NCI-H1092 treated with DMSO at 0.1 percent for 48 hours (cell line): ENCODE data around the gene GRID2.

ENCODE experiments used
- DNase-seq: peaks from one replicate; lab custom pipeline; 2025; lab: John Stamatoyannopoulos, UW

GRID2 gene

DNA sequence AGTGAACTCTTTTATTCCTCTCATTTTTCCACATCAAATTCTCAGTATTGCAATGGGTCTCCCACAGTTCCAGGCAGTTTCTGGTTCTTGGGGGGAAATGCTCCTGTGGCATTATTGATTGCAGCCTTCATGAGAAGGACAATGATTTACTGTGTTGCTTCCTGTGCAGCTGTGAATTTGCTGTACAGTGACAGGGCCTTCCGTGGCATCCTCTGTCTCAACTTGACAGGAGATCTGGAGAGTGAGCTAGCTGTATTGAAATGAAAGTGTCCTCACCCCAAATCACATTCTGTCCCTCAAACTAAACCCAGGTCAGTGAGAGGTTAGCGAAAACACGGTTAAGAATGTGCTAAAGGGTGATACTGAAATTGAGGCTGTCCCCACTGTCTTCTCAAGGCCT is 1447.6 kb downstream of the GRID2 start:
- no peak for DNase-seq

DNA sequence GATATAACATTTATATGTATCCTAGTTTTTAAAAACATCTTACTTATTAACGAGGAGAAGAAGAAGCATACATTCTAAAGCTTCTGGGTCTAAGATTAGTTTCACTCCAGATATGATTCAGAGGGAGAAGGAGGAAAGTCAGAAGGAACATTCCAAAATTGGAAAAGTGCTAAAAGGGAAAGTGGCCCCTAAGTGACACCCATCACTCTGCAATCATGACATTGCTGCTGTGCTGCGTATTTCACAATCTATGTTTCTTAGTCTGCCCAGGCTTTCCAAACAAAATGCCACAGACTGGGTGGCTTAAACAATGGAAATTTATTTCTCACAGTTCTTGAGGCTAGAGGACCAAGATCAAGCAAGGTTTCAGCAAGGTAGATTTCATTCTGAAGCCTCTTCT is 1452.3 kb downstream of the GRID2 start:
- DNase-seq: no peak

DNA sequence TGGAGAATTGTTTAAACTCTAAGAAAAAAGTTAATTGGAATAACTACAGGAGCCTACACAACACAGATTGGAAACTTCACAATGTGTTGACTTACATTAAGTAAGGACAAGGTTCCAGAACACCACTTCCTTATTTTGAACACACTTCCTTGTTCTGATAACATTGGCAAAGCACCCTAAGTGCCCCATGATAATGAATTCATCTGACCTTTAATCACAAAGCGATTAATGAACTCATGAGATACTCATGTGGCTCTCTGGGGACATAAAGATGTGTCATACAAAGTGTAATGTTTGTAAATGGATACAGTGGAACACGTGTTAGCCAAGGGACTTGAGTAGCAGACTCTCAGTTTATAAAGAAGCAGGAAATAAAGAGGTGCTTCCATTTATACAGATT is 1455.7 kb downstream of the GRID2 start:
- no peak for DNase-seq

DNA sequence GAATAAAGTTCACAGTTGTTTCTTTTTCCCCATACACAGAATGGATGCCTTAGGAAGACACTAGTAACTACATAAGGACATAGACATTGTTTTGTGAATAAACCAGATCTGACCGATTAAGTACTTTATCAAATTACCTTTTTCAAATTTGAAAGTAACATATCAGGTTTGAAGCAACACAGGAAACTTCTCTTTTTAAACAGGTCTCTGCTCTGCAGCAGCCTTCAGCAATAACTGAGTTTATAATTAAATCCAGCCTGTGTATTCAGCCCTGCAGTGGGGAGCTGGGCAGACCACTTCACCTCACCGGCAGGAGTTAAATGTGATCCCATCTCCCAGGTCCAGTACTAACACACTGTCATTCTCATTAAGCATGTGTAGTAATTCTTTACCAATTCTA is 1456.5 kb downstream of the GRID2 start:
- no peak for DNase-seq

DNA sequence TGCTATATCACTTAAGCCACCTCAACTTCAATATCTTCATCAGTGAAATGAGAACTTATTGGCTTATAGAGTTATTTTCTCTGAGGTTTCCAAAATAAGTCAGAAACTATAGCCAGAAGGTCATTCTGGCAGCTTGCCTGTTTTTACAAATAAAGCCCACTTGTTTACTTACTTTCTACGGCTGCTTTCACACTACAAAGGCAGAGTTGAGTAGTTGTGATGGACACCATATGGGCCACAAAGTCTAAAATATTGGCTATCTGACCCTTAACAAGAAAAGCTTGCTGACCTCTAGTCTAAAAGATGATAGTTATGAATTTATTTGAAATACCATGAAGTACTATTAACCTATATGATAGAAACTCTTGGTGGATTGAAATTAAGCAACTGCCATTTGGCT is 1457.5 kb downstream of the GRID2 start:
- no peak for DNase-seq

DNA sequence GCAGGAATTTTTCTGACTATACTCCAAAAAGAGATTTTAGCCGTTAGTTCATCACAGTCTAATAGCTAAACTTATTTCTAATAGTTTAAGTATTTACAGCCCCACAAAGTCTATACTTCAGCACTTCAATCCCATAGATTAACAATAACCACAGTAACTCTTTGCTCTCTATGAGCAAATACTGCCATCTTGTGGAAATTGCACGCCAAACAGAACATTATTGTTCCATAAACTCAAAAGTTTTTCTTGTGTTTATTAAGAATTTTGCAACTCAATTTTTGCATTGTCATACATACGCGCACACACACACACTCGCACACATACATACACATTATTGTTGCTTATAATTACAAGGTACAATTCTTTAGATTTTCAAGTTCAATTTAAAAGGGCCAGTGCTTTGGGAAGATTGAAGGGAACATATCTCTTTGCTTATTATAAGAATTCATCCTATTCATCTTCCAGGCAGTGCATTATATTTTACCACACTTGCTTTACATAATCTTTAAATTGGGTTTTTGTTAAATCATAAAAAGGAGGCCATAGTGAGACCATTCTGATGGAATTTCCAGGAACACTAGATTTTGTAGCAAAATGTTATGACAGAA is 1461.0 kb downstream of the GRID2 start:
- peak; percentile 39 for DNase-seq

DNA sequence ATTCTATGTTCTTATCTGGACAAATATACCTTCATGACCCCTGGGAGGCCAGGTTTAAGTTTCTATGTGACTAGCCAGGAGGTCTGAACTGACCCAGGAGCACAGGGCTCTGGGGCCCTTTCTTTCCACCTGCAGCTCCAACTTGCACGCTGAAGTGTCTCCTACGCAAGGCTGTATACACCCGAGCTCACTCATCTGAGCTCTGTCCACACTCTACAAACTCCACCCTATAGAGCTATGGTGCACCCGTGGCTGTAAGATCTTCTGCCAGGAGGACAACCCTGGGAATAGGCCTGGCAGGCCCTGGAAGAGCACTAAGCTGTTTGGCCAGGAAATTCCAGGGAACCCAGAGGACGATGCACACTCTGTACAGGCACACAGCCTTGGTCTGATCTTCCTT is 1464.2 kb downstream of the GRID2 start:
- DNase-seq: no peak

DNA sequence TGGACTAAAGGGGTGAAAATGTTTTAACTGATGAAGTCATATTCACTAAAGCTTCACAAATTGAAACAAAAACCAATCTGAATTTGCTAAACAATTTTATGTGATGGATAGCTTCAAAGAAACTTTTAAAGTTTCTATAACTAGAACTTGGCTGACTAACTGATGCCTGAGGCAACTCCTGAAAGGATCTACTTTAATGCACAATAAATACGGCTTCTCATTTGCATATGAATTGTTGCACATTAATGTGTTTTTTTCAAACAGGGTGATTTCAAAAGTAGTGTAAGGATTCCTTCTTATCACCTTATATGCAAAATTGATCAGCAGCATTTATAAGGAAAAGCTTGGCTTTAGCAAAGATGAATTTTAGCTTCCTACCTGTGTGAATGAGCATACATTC is 1466.4 kb downstream of the GRID2 start:
- DNase-seq: no peak

DNA sequence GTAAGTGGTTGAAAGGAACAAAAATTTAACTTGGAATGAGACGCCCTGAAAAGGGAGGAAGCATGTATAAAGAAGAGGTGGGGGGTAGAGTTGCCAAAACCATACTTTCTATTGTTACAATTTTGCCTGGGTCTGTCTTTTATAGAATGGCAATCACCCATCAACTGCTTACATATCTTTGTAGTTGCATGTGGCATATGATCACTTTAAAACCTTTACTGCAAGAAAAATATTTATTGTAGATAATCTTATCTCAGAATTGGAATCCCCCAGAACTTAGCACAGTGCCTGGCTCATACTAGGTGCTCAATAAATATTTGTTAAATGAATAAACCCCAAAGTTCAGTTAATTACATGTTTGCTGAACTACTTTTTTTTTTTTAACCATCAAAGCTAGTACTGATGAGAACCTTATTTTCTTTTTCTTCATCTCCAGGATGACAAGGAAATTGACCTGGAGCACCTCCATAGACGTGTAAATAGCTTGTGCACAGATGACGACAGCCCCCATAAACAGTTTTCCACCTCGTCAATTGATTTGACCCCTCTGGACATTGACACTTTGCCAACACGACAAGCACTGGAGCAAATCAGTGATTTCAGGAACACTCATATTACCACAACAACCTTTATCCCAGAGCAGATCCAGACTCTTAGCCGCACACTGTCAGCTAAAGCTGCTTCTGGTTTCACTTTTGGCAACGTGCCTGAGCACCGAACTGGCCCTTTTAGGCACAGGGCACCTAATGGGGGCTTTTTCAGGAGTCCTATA is 1468.1 kb downstream of the GRID2 start:
- DNase-seq: no peak

DNA sequence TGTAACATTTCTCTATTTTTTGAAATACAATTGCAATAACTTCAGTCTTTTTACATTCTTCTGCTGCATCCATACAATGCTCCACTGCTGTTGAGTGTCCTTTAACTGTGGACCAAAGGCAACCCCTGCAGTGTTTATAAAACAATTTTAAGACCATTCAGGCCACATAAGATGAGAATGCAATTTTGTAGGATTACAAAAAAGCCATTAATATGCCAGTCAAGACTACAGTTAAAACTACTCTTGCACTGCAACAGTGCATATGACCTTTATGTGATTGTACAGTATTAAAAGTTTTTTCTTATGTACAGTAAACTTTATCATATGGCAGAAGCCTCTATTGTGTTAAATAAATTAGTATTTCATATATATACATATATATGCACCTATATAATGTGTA is 1469.1 kb downstream of the GRID2 start:
- DNase-seq: no peak

DNA sequence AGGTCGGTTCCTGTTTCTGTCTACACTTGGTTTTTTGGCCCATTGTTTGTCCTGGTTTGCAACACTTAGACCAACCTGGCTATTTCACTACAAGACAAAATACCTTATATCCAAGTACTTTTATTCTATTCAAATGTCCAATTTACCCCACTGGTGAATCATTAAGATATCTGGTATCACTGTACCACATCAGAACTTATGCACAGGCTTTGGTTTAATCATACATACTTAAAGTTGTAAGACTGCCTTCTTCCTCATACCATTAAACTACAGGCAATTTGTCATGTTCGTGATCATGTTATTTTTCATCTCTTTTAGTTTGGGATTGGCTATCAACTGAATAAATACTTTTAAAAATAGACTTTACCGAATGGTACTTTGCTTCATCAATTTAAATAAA is 1471.8 kb downstream of the GRID2 start:
- no peak for DNase-seq

DNA sequence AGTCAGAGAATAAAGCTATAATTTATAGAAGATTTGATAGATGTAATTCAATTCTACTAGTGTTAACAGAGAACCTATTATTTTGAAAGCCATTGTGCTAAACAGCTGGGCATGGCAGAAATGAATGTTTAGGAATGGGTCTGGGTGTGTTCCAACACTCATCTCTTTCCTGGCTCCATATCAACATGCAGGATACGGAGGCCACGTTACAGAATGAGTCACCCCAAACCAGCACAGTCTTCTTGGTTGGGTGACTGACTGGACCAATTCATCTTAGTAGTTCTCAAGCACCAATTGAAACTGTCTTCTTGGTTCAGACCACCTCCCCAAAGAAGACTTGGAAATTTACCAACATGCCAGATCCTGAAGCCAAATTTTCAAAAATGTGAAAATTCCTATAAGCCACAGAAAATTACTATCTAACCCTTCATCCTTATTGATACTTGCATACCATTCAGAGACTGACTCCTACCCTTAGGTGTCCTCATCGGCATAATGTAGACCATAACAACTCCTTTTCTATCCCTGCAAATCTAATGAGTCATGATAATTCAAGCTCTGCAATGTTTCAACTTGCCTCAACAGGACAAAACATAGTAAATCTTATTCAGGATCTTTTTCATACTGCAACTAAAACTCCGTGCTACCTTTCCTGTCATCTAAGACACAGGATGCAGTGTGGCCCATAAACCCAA is 1472.8 kb downstream of the GRID2 start:
- DNase-seq: no peak

DNA sequence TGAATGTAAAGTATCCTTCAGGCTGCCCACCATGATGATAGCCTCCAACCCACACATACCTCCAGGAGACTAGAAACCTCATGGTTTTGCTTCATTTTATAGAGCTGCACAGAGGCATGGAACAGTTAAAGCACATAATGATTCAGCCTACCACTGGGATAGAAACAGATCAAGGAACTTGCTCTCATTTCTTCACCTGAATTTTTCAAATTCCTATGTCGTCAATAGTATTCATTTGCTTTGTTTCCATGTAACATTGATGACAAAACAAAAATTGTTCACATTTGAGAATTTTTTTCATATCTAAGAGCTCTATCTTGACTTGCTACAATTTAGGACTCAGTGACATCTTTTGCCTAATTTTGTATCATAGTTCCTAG is 1473.3 kb downstream of the GRID2 start:
- DNase-seq: no peak

DNA sequence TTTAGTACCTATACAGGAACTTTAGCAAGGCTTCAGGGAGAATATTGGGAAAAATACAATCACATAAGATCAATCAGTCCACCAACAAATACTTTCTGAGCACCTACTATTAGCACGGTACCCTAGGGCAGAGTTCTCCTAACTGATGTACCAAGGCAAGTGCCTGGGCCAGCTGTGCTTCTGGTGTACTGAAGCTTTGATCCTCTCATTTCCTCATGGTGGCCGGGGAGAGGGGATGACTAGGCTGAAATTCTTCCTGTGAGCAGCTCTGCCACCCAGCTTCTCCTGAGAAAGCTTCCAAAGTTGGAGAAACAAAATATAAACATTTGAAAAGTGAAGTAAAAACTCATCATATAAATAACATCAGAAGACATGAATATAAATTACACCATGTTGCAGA is 1475.5 kb downstream of the GRID2 start:
- DNase-seq: no peak

DNA sequence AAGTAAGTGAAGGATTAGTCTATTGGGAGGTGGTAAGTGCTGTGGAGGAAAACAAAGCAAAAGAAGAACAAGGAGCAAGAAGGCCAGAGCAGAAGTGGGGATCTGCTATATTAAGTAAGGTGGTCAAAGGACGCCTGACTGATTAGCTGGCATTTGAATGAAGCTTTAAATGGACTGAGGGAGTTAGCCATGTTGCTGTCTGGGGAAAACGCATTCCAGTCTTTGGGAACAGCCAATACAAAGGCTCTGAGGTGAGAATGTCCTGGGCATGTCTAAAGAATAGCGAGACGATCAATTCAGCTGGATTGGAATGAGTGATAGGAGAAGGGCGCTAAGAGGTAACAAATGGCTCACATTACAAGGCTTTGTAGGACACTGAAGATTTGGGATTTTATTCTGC is 1476.3 kb downstream of the GRID2 start:
- no peak for DNase-seq

DNA sequence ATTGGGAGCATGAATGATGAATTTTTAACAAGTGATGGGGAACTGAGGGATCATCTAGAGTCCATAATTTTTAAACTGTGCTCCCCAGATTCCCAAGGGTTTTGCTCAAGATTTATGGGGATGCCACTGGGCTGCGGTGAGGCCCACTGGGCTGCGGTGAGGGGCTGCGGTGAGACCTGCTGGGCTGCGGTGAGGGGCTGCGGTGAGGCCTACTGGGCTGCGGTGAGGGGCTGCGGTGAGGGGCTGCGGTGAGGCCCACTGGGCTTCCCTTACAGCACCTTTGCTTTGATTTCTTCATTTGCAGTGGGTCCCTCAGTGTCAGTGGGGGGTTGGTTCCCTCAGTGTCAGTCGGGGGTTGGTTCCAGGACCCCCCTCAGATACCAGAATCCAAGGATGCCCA is 1477.4 kb downstream of the GRID2 start:
- no peak for DNase-seq

DNA sequence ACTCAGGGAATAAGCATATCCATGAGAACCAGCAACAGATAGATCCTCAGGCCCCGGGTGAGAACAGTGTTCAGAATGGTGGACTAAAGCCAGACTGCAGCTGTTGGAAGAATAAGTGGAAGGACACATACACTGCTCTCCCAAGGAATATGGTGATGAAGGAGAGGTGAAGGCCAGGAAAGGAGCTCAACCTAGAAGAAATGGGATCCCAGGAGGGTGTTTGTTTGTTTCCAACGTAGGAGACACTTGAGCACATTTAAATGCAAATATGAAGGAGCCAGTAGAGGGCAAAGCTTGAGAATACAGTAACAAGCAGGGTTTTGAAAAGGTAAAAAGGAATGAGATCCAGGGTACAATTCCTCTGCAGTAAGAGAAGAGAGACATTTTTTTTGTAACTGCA is 1482.4 kb downstream of the GRID2 start:
- no peak for DNase-seq

DNA sequence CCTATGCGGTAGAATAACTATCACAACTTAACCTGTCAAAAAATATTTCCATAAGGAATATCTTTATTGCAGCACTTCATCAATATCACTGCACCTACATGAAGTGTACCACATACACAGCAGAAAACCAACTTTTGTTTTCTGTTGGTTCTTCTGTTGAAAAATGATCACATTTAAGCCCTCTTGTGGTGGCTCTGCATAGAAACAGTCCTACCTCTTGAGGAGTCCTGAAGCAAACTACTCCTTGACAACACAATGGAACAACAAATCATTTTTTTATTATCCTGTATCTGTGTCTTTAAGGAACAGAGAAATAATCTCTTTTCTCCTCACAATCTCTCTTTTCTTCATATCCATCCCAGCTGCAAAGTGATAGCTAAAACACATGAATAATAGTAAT is 1484.9 kb downstream of the GRID2 start:
- DNase-seq: no peak

DNA sequence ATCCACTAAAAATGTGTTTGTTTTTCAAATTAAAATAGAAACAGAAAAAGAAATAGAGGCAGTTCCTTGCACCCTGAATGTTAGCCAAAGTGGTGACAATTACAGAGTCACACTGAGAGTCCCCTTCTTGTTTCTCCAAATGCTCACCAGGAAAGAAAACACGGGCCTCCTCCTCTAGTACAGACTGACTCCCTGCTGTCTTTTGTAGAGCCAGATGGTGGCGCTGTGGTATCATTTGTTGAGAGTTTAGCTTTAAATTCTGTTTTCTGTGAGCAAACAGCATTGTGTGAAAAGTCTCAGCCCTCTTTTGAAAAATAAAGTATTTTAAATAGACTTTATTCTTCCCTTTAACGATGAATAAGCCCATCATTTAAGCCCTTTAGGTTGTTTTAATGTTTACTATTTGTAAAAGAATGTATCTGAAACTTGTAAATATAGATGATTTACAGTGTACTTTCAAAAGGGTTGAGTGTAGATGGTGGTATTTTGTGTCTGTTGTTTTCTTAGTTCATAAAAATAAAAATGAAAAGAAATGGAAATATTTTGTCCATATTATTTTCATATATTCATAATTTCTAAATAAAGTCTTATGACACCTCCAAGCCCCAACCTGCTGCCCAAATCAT is 1487.9 kb downstream of the GRID2 start:
- peak; percentile 45 for DNase-seq

DNA sequence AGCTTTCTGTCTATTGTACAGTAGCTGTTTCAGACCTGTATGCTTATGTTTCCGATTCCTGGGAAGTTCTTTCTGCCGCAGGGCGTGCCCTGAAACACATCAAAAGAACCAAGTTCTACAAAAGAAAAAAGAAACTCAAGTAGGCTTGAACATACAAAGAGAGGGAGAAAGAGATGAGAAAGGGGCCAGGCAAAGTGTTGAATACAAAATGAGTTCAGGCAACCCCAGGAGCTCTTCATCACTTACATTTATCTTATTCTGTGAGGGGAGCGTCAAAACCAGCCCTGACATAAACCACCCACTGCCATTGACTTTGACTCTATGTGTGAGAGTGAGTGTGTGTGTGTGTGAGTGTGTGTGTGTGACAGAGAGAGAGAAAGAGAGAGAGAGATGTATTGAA is 1498.3 kb downstream of the GRID2 start:
- no peak for DNase-seq

DNA sequence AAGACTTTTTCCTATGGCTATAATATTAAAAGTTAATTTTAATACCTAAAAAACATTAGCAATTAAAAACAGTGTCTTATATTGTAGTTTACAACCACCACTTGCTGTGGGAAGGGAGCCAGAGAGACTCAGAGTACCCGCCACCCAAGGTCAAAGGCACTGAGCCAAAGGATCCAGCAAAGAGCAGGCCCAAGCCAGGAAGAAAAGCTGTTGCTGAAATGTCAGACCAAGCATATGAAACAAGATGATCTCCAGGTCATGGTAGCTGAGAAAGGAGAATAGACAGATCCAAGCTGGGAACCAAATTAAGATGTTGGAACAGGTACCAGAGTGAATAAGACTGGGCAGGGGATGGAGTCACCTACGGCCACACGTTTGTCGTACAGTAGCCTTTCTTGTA is 1506.0 kb downstream of the GRID2 start:
- no peak for DNase-seq

DNA sequence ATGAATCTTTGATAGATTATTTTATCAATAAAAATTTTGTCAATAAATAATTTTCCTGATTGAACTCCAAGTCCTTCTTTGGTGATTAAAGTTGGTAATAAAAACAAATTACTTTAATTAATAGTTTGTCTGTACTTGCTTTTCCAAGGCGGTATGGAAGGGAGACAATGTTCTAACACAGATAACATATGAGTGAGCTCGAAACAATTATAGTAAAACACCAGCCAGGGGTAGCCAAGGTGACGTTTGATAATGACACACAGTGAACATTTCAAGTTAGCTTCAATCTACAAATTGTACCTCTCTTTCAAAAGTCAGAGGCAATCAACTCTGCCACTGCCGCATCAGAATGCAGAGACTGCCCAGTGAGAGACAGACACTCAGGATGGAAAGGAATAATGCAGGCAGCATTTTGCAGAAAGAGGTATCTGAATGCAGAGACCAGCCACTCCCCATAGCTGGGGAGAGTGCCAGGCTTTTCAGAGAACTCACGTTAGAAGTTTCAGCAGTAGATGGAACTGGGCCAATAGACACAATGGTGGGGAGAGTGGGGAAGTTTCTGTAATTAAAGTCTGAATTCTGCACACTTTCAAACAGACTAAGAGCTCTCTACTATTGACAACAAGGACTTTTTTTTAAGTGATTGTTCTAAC is 1506.7 kb downstream of the GRID2 start:
- DNase-seq: no peak

DNA sequence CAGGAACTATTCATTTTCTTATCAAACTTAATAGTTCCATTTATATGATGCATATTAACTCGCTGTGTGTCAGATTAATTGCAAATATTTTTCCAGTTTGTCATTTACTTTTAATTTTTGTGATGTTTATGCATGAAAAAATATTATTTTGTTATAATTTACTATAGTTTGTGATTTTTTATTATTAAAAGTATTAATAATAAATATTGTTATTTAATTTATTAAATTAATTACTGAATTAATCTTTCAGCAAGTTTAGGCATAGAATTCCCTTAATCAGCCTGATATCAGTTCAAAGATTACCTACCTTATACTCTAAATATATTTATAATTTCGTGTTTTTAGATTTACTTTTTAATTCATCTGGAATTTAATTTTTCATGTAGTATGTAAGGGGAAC is 1509.3 kb downstream of the GRID2 start:
- no peak for DNase-seq
